Measurements from ENCODE around the gene CXCL13. TPM values are rescaled to one million over a fixed set of nuclear protein-coding genes. Genes with fewer than 3 reads are reported as not detected.

Gene CXCL13
- total RNA-seq (2014; rRNA removed; shearing (Covaris generic)), result not detected in 2 replicates
- not detected in 2 replicates for polyA plus RNA-seq (2016; fragmentation: Nextera tagmentation; extraction: Ambion mirVana)
- long read RNA-seq, result 0 reads

GRCh38 chr4:77605210-77605902, at the start of gene CXCL13:
Gene CXCL13, plus strand, starts transcription at chr4:77605820. Its CDS starts 46 bp downstream, at chr4:77605866.
- no peak within 1 kb of the TSS for H3K4me3 ChIP-seq
- no peaks in the 10 kb centered on the region for H3K9me2 ChIP-seq (ENCODE audit: insufficient read depth)
- ATAC-seq (no peak), DNase-seq (ENCODE audit: low spot score) (no peak)
- H3K4me3 Mint-ChIP-seq, result no peak within 1 kb of the TSS
- H3K36me3 ChIP-seq (ENCODE audit: insufficient read depth), result no peaks in the 10 kb centered on the region
- H3K27ac Mint-ChIP-seq, result no peak within 1 kb of the TSS
- no peak within 1 kb of the TSS for H3K4me2 ChIP-seq
- H3K27me3 Mint-ChIP-seq (ENCODE audit: insufficient read depth, low read depth, poor library complexity), result peaks cover 1% of the 10 kb centered on the region
- no peaks in the 10 kb centered on the region for H3K36me3 Mint-ChIP-seq (ENCODE audit: low read depth)
- peaks cover 2% of the 10 kb centered on the region; the same call in 1 of the 3 replicates for H3K4me1 Mint-ChIP-seq
- H3K9me3 Mint-ChIP-seq, result no peaks in the 10 kb centered on the region
- H3K4me1 ChIP-seq (ENCODE audit: insufficient read depth), result no peaks in the 10 kb centered on the region
- TF ChIP-seq EZH2phosphoT487 (IDR thresholded peaks at IDR 0.05; ENCODE audit: unreplicated experiment), result no peak
- no peak for TF ChIP-seq CTCF (conservative IDR thresholded peaks at IDR 0.05; ENCODE audit: low read depth in 2 of 2)
- TF ChIP-seq STAT1 (IDR thresholded peaks at IDR 0.05; ENCODE audit: unreplicated experiment), result no peak
- TF ChIP-seq CREB1 (CRISPR knock-in tag; IDR thresholded peaks at IDR 0.05; ENCODE audit: low read depth), result no peak
- no peak for TF ChIP-seq POLR2AphosphoS5 (IDR thresholded peaks at IDR 0.05; ENCODE audit: low read depth)
- TF ChIP-seq EZH2 (IDR thresholded peaks at IDR 0.05; ENCODE audit: low read depth, unreplicated experiment), result no peak
- peak within 1 kb of the TSS; percentile 39; the same call in 1 of the 2 replicates for H2AFZ ChIP-seq
- H3F3A ChIP-seq (replicated peaks; ENCODE audit: low read depth), result no peaks in the 10 kb centered on the region
- no peaks in the 10 kb centered on the region for H3K27me3 ChIP-seq (ENCODE audit: insufficient read depth)
- no peaks in the 10 kb centered on the region for H4K20me1 ChIP-seq (replicated peaks; ENCODE audit: insufficient read depth)
- no peaks in the 10 kb centered on the region for H3K79me2 ChIP-seq (replicated peaks; ENCODE audit: insufficient read depth)
- H3K27ac ChIP-seq (ENCODE audit: low read depth), result no peak within 1 kb of the TSS

DNA sequence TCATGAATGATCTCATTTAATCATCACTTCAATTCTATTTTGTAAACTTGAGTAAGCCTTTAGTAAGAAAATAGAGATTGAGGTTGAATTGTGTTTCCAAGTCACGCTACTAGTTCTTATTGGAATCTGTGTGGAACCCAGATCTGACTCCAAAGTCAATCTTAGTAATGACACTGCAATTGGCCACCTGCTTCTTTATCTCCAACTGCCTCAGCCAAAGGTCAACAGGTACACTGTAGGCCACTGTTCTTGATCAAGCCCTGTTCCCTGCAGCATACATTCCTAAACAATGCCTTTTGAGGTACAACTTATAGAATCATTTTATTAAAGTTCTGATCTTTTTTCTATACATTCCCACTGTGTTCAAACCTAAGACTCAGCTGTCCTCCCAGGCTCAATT, 45.5 kb upstream of the CXCL13 start:
- Mint-ChIP-seq H3K4me1 (no peaks in the 10 kb centered on the region), H3K4me3 (no peak overlapping the region), H3K36me3 (ENCODE audit: low read depth) (peaks cover 6% of the 10 kb centered on the region; the same call in 1 of the 3 replicates), H3K27ac (no peak overlapping the region), H3K9me3 (peaks cover 46% of the 10 kb centered on the region), H3K27me3 (ENCODE audit: insufficient read depth, low read depth, poor library complexity) (no peaks in the 10 kb centered on the region)
- Histone ChIP-seq H3K36me3 (ENCODE audit: insufficient read depth) (no peaks in the 10 kb centered on the region), H3F3A (replicated peaks; ENCODE audit: low read depth) (no peaks in the 10 kb centered on the region), H4K20me1 (replicated peaks; ENCODE audit: insufficient read depth) (no peaks in the 10 kb centered on the region), H2AFZ (no peak overlapping the region), H3K4me3 (no peak overlapping the region), H3K27ac (ENCODE audit: low read depth) (no peak overlapping the region), H3K4me1 (ENCODE audit: insufficient read depth) (no peaks in the 10 kb centered on the region), H3K27me3 (ENCODE audit: insufficient read depth) (no peaks in the 10 kb centered on the region), H3K9me2 (ENCODE audit: insufficient read depth) (no peaks in the 10 kb centered on the region), H3K79me2 (replicated peaks; ENCODE audit: insufficient read depth) (no peaks in the 10 kb centered on the region), H3K4me2 (no peak overlapping the region)
- DNase-seq (ENCODE audit: low spot score) (no peak), ATAC-seq (no peak)
- no peak for TF ChIP-seq EZH2 (IDR thresholded peaks at IDR 0.05; ENCODE audit: low read depth, unreplicated experiment)
- TF ChIP-seq CREB1 (CRISPR knock-in tag; IDR thresholded peaks at IDR 0.05; ENCODE audit: low read depth), result no peak
- no peak for TF ChIP-seq ETS1 (IDR thresholded peaks at IDR 0.05)
- no peak for TF ChIP-seq ZNF114 (CRISPR knock-in tag; IDR thresholded peaks at IDR 0.05)
- no peak for TF ChIP-seq ZNF462 (CRISPR knock-in tag; IDR thresholded peaks at IDR 0.05)
- TF ChIP-seq ZNF331 (CRISPR knock-in tag; IDR thresholded peaks at IDR 0.05; ENCODE audit: low read depth), result no peak
- TF ChIP-seq POLR2AphosphoS5 (IDR thresholded peaks at IDR 0.05; ENCODE audit: low read depth), result no peak
- TF ChIP-seq EZH2phosphoT487 (IDR thresholded peaks at IDR 0.05; ENCODE audit: unreplicated experiment), result no peak
- TF ChIP-seq STAT1 (IDR thresholded peaks at IDR 0.05; ENCODE audit: unreplicated experiment), result no peak
- no peak for TF ChIP-seq NANOG (IDR thresholded peaks at IDR 0.05; ENCODE audit: borderline replicate concordance)
